HG03432 (cell line): ENCODE results near the gene PDGFA.

Experiments used
- ATAC-seq: cut with Tn5 transposase; IDR thresholded peaks from one replicate; pipeline ENCODE4 v1.9.1; 2021; ENCODE audit warnings: mild to moderate bottlenecking, moderate library complexity; ENCODE audit not compliant: unreplicated experiment

PDGFA gene

DNA sequence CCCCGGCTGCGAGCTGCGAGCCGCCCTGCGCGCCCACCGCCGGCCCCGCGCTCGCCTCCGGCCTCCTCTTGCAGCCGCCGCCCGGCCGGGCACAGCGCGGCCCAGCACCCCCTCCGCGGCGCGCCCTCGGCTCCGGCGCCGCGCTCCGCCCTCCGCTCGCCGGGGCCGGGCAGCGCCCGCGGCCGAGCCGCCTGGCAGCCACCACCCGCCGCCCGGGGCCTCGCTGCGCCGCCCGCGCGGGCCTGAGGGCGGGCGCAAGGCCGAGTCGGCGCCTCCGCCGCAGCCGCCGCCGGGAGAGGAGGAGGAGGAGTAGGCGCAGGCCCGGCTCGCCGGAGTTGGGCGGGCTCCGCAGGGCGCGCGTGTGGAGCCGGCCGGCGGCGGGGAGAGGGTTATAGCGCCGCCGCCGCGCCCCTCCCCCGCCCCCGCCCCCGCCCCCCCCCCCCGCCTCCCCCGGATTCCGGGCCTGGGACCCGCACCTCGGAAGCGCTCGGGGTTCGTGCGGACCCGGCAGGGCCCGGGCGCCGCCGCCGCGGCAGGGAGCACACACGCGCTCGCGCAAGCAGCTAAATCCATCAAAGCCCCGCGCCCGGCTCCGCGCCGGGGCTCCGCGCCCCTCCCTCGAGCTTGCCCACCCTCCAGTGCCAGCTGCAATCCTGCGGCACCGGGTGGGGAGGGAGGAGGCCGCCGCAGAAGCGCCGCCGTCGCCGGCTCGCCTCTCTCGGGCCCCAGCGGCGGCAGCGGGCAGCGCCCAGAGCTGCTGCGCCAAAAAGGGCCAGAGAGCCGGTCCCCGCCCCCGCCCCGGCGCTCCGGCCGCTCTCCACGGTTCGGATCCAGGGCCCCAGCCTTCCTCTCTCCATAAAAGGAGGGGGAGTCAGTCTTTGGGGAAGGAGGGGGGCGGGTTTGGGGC, at the start of gene PDGFA:
Gene PDGFA, minus strand, starts transcription at position 363 of the 907 bp plus-strand sequence. CDS start 845 bp downstream, outside the sequence.
- ATAC-seq, result peak; percentile 25

DNA sequence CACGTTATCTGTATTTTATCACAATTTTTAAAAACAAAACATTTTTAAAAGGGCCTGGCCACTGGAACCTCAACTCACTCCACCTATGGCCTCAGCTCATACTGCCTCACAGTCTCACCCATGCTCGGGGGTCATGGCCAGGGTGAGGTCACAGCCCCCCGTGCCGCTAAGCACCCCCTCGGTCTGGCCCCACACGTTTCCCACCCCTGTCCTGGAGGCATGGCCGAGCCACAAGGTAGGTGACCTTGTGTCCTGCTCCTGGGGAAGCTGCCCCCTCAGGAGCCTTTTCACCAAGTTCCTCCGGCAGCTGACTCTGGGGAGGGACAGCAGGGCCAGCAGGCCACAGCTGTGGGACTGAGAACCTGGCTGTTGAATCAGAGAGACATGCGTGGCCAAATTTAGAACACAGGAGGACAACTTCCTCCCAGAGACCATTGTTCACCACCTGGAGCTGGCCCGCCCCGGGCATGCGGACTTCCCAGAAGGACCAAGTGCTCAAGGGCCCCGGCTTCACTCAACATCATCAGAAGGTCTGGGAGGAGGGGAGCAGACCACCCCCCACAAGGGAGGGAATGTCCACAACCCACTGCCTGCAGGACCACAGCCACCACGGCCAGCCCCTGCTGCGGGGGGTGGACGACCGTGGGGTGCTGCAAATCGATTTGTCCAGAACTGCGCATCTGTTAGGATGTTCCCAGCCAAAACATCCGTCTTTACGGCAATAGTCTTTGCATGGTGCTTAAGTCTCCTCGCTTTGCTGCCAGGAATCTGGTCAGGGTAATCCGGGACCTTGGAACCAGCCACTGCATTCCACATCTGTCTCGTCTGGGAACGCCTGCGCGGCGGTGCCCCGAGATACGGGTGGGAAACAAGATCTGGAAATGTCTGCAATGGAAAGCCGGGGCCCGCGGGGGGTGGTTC, 48.6 kb upstream of the PDGFA start:
- no peak for ATAC-seq

DNA sequence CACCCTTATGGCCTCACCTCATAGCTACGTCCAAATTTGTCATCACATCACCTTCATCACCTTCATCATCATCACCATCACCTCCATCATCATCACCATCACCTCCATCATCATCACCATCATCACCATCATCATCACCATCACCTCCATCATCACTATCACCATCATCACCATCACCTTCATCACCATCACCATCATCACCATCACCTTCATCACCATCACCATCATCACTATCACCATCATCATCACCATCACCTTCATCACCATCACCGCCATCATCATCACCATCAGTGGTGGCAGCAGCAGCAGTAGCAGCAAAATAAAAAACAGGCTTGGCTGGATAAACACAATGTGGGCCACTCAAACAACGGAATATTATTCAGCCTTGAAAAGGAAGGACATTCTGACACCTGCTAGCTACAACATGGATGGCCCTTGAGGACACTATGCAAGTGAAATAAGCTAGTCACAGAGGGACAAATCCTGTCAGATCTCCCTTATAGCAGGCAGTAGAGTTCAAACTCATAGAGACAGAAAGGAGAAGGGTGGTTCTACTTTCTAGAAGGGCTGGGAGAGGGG, 47.7 kb upstream of the PDGFA start:
- no peak for ATAC-seq

DNA sequence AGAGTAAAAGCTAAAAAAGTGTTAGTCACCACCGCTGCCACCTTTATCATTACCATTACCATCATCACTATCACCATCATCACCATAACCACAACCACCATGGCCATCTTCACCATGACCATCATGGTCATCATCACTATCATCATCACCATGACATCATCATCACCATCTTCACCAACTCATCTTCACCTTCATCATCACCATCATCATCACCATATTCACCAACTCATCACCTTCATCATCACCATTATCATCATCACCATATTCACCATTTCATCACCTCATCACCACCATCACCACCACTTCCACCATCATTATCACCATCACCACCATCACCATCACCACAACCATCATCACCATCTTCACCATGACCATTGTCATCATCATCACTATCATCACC, 46.5 kb upstream of the PDGFA start:
- ATAC-seq, result no peak

DNA sequence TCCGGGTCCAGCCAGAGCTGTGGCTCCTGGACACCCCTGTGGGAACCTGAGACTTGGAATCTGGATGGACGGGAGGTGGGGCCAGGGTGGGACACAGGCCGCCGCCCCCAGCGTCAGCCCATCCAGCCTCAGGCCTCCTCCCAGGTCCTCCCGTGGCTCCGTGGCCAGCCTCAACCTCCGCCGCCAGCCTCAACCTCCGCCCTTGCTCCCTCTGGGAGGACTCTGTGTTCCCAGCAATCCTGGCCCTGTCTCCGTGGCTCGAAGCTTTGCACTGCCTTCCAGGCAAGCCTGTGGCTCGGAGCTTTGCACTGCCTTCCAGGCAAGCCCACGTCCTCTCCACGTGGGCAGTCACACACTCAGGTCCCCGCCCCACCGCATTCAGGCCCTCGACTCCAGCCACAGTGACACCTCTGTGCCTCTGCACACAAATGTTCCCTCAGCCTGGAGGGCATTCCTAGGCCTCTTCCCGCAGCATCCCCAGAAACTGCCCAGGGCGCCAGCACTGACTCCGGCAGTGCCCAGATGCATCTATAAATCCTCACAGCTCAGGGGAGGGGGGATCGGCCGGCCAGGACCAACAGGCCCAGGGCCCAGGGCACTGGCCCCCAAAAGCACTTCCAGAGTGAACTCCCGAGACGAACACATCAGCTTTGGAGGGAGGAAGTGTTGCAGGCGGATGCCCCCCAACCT, 44.7 kb upstream of the PDGFA start:
- no peak for ATAC-seq

- no peak for ATAC-seq
Measured at GRCh38 chr7:563629-564170, 44.1 kb upstream of the PDGFA start.

DNA sequence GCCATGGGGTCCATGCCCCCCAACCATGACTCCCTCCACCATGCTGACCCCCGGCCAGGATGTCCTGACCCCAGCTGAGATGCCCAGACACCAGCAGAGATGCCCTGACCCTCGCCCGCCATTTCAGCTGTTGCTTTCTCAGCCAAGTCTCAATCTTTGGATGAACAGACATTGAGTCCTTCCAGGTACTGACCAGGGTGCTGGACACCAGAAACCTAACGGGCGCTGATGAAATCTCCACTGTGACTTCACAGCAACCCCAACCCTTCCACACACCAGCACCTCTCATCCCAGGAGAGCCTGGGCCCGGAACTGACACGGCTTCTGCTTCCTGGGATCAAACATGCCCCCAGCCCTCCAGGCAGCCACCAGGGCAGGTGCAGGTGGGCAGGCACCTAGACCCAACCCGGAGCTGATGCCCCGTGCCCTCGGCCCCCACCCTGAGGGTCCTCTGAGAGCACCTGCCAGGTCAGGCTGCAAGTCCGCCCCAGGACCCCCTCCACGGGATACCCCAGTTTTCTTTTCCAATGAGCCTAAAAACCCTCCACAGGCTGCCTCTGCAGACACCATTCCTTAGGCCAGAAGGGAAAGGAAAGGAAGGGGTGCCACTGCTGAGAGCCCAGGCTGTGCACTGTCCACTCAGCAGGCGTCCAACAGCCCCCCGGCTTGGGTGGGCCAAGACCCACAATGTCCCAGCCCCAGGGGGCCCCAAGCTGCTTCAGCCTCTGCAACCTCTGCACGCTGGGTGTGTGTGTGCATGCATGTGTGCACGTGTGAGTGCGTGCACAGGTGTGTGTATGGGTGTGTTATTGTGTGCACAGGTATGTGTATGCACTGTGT, 43.4 kb upstream of the PDGFA start:
- ATAC-seq, result no peak

DNA sequence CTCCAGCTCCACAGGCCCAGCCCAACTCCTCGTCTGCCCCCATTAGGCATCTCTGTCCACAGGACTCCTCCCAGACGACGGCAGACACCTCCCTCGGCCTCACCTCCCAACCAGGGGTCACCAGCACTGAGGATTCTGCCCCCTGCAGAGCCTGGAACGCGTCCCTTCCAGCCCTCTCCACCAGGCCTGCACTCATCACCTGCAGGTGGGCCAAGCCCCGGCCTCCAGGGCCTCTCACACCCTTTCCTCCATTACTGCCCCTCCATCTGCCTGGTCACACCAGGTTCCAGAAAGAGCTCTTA, 42.7 kb upstream of the PDGFA start:
- no peak for ATAC-seq

DNA sequence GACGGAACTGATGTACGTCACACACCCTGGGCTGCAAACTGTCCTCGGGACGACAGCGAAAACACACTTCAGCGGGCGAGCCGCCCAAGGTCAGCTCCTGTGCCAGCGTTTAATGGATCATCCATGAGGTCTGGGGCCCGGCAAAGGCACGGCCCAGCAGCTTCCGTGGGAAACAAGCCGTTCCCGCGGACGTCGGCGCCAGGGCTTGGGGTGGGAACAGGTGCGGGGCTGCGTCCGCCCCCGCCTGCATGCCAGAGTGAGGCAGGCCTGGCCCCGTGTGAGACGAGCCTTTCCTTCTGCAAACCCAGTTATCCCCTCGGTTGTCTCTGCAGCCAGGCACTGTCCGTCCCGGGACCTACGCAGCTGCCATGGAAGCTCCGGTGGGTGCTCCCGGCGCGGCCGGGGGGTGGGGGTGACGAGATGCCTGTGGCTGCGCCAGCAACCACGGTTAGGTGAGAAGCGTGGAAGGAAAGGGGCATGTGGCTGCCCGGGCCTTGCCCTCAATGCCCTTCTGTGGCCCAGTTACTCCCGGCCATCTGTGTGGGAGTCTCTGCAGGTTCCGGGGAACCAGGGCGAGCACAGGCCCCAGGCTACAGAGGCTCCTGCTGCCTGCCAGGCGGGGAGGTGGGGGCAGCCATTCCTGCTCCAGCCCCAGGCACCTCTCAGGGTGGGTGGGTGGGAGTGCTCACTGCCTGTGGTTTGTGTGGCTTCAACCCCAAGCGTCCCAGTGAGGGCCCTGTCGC, 42.2 kb upstream of the PDGFA start:
- no peak for ATAC-seq

DNA sequence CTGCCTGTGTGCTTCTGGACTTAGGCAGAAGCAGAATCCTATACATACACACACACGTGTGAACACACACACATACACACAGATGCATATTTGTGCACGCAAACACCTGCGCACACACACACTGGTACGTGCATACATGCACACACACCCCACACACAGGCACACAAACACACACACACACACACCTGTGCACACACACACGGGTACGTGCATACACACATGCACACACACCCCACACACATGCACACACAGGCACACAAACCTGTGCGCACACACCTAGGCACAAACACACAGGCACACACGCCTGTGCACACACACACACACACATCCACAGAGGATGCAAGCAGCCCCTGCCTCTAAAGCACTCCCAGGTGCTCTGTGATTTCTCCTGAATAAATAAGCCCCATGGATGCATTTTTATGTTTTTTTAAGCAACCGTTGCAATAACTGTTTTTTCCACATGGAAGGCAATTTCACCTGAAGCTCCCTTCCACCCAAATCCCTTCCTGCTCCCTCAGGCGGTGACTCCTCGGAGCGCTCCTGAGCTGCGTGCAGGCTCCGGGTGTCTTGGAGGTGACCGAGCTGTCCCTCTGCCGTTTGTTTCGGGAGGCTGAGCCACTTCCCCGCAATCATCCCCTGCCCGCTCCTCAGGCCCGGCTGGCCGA, 41.5 kb upstream of the PDGFA start:
- ATAC-seq, result no peak

DNA sequence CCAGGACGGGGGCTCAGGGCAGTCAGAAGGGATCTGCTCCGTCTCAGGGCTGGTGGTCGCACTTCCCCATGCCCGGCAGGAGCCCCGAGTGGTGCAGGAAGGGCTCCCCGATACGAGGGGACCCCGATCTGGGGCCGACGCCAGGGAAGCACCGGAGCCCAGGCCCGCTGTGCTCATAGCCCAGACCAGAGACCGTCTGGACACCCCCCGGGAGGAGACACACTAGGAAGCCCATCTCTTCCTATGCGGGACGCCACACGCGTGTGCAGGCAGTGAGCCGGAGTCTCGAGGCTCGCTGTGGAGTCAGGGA, 39.7 kb upstream of the PDGFA start:
- ATAC-seq, result no peak

GRCh38 chr7:557558-557881, 37.9 kb upstream of the PDGFA start:
- ATAC-seq, result no peak

DNA sequence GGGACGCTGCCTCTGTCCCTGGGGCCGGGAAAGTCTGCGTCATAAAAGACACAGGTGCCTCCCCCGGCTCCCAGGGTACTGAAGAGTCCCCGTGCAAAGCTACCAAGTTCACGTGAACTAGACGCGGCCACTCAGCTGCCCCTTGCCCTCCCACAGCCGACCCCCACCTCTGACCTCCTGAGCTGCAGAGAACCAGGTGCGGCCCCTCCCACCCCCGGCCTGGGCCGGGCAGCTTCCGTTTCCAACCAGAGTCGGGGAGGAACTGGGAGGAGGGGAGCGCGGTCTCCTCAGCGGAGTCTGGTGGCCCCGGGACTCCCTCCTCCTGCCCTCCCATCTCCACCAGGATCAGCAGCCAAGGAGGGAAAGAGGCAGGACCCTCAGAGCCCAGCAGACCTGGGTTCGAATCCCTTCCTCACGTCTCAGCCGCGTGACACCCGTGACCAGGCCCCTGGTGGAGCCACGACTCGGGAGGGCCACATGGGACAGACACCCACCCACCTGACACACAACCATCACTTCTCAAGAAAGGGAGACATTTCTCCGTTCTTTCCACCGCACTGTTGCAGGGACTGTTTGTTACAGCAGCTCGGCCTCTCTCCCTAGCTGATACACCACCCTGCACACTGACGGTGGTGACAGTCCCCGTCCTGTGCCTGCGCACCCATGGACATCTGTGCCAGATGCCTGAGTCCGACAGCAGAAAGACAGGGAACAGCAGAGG, 37.4 kb upstream of the PDGFA start:
- ATAC-seq, result no peak

DNA sequence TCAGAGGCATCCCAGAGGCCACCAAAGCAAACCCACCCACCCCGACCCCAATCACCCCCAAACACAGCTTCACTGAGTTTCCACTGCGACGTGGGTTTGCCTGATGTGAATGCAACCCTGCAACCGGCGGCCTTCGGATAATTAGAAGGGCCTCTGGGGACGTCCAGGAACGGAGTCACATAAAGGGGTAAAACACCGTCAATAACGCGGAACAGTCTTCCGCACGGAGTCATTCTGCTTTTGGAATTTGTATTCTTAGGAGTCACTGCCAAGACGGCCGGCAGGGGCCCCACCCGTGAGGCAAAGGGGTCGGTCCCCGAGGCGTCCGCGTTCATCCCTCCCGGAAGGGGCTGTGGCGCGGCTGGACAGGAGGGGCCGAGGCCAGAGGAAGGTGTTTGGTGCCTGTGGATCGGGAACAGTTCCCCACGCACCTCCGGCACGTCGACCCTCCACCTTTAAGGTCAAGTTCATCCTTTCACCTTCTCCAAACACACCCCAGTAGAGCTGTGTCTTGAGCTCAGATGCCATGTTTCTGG, 36.7 kb upstream of the PDGFA start:
- no peak for ATAC-seq

DNA sequence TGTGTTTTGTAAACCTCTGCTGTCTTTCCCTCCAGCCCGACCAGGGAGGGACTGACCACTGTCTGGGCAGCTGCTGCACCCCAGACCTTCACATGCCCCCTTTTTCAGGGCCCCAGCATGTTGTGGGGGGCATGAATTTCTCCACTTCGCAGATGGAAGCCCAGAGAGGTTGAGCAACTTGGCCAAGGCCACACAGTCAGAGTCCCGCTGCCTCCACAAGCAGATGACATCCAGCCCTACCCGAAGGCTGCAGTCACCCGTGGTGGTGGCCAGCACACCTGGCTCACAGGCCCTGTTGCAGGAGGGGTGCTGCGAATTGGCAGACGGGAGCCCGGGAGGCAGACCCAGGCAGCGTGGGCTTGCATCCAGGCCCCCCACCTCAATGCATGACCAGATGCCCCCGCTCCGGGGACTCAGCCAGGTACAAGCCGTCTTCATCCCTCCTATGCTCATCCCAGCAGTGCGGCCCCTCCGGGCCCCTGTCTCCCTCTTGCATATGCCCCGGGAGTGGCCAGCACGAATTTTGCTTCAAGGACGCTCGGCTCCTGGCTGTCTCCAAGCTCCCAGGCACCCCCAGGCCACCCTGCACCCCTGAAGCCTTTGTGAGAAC, 36.0 kb upstream of the PDGFA start:
- no peak for ATAC-seq

DNA sequence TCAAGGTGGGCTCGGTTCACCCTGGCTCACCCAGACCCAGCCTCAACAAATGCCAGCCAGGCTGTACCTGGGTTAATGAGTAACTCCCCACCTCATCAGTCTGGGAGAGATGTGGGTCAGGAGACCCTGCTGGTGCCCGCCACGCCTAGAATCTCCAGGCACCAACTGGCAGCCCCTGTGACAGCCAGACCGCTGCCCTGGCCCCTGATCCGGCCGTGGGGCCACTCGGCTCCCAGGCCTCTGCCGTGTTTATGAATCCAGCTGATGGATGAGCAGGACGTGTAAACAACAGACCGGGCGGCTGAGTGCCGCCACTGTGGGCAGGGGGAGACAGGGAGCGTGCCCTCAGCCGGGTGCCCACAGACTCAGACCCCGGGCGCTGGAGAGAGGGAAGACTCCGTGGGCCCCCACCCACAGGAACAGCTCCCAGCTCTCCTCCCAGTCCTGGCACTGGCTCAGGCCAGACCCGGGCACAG, 34.0 kb upstream of the PDGFA start:
- no peak for ATAC-seq

GRCh38 chr7:552868-553635, 33.4 kb upstream of the PDGFA start:
- ATAC-seq, result no peak
